Adipocyte (in vitro differentiated cells): ENCODE results near the gene FAM83G.

Source experiments
- DNase-seq: peaks from one replicate; pipeline ENCODE4 v3.0.0-alpha.2; 2015; ENCODE audit warnings: low read depth
- H3K27me3 ChIP-seq: replicated peaks from 2 replicates; pipeline ENCODE4 v1.7.0; 2013; ENCODE audit warnings: mild to moderate bottlenecking, low read length, moderate library complexity; ENCODE audit not compliant: control insufficient read depth, insufficient read depth
- H3K36me3 ChIP-seq: 2 replicates; pipeline ENCODE4 v1.7.0; 2013; ENCODE audit warnings: low read length, mild to moderate bottlenecking, moderate library complexity; ENCODE audit not compliant: control insufficient read depth, insufficient read depth, severe bottlenecking
- H3K4me1 ChIP-seq: 2 replicates; pipeline ENCODE4 v1.7.0; 2013; ENCODE audit warnings: mild to moderate bottlenecking, low read length, moderate library complexity; ENCODE audit not compliant: control insufficient read depth, insufficient read depth
- H3K4me3 ChIP-seq: 2 replicates; pipeline ENCODE4 v1.7.0; 2013; ENCODE audit warnings: mild to moderate bottlenecking, low read length, moderate library complexity
- H3K9ac ChIP-seq: 2 replicates; pipeline ENCODE4 v1.7.0; 2013; ENCODE audit warnings: mild to moderate bottlenecking, low read length, moderate library complexity
- H3K9me3 ChIP-seq: 2 replicates; pipeline ENCODE4 v1.7.0; 2013; ENCODE audit warnings: mild to moderate bottlenecking, low read length, moderate library complexity; ENCODE audit not compliant: control insufficient read depth

The FAM83G gene

DNA sequence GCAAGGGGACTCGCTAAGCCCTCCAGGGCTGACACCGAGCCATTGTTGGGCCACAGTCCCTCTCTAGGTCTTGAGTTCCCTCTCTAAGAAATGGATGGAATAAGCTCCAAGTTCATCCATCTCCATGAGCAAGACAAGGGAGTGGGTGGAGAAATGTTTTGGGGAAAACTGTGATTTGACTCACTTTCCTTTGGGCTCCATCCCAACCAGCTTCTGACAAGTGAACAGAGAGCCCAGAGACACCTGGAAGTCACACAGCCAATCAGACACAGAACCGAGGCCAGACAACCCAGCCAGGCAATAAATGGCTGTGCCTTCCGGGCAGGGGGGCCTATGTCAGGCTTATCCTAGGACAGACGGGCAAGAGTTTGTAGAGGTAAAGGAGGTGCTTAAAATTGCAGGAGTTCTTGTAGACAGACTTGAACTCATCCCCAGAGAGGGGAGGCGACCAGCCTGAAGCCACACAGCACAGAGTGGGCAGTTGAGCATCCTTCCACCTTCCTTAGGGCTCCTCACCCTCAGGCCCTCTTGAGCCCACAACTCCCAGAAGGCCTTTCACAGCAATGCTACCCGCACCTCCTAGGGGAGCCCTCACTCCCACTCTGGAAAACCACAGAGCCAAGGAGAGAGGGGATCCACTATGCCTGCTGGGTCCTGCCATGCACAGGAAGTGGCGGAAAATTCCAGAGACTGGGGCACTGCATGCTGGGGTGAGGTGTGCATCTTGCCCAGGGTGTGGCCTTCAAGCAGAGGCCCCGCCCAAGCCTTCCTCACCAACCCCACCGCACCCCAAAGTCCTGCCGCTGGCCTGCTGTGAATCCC lies 9.5 kb upstream of the FAM83G start:
- Histone ChIP-seq H3K9me3 (no peaks in the 10 kb centered on the region), H3K27me3 (peaks cover 11% of the 10 kb centered on the region), H3K4me3 (no peak overlapping the region), H3K4me1 (no peaks in the 10 kb centered on the region), H3K9ac (no peak overlapping the region), H3K36me3 (no peaks in the 10 kb centered on the region)
- DNase-seq = no peak

DNA sequence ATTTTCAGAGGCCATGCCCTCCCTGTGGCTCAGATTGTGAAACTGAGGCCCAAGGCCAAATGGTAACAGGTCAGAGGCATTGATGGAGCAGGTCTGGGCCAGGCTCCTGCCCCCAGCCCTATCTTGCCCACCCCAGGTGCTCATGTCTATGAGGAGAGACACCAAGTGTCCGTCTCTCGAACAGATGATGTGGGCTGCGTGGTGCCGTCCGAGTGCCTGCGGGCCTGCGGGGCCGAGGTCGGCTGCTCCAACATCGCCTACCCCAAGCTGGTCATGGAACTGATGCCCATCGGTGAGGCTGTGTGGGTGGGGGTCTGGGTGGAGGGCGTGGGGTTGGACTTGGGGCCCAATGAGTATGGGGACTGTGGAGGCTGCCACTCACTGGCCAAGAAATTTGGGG lies 8.7 kb upstream of the FAM83G start:
- DNase-seq = no peak
- Histone ChIP-seq H3K27me3 (peaks cover 6% of the 10 kb centered on the region), H3K9ac (no peak overlapping the region), H3K4me1 (no peaks in the 10 kb centered on the region), H3K4me3 (no peak overlapping the region), H3K36me3 (no peaks in the 10 kb centered on the region), H3K9me3 (no peaks in the 10 kb centered on the region)

DNA sequence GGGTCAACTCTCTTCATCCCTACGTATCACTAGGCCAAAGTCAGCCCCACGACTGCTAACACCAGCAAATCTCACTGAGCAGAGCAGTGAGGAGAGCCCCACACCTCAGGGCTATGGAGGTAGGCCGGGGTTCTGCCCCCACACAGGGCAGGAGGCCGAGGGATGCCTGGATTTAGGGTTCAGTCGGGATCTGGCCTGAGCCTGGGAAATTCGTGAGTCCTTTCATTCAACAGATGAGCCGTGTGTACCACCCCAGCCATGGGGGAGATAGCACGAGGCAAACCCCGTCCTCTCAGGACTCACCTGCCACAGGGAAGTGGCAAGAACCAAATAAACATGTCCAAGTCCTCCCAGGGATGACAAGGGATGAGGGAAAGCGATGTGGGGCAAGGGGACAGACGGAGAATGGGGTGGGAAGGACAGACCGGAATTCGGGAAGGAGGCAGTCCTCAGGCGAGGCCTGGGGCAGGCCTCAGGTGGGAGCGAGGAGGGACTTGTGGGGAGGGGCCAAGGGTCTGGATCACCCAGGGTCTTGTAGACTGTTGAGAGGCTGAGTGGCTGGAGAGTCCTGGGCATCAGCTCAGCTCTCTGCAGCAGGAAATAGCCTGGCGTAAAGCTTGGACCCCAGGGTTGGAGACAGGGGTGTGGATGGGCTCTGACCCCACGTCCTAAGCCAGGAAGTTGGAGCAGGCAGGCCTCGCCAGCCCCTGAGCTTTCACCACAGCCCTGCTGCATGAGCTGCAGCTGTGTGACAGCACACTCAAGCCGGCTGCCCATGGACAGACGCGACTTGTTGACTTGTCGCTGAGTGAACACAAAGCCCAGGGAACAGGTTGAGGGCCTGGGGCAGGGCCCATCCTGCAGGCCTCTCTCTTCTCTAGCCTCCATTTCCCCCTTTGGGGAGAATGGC lies 7.9 kb upstream of the FAM83G start:
- H3K27me3 ChIP-seq = peaks cover 3% of the 10 kb centered on the region
- no peaks in the 10 kb centered on the region for H3K36me3 ChIP-seq
- H3K4me3 ChIP-seq = no peak overlapping the region
- H3K9ac ChIP-seq = no peak overlapping the region
- H3K9me3 ChIP-seq = no peaks in the 10 kb centered on the region
- no peaks in the 10 kb centered on the region for H3K4me1 ChIP-seq
- DNase-seq = no peak

- H3K4me1 ChIP-seq = no peaks in the 10 kb centered on the region
- no peaks in the 10 kb centered on the region for H3K36me3 ChIP-seq
- H3K27me3 ChIP-seq = peaks cover under 1% of the 10 kb centered on the region
- peaks cover 3% of the 10 kb centered on the region for H3K9me3 ChIP-seq
- DNase-seq = no peak
- H3K9ac ChIP-seq = no peak overlapping the region
- H3K4me3 ChIP-seq = no peak overlapping the region
Observed at GRCh38 chr17:19011581-19011980, 7.0 kb upstream of the FAM83G start.

GRCh38 chr17:19010729-19011505 lies 6.4 kb upstream of the FAM83G start:
- Histone ChIP-seq H3K36me3 (no peaks in the 10 kb centered on the region), H3K4me1 (no peaks in the 10 kb centered on the region), H3K4me3 (no peak overlapping the region), H3K9ac (no peak overlapping the region), H3K27me3 (no peaks in the 10 kb centered on the region), H3K9me3 (peaks cover 4% of the 10 kb centered on the region)
- no peak for DNase-seq

DNA sequence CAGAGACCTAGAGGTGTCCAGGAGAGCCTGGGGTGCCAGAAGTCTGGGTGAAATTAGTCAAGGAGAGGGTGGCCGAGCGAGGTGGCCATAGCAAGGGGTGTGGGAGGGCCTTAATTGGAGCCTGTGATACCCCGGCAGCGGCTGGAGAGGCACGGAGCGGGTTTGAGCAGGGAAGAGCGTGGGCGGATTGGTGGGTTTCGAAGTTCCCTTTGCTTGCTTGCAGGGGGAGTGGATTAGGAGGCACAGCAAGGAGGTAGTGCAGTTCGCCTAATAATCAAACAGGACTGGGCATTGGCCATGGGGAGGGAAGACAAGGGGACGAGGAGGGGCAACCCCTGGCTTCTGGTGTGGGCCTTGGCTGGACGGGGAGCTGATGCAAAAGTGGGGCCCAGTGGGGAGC lies 5.4 kb upstream of the FAM83G start:
- no peak for DNase-seq
- Histone ChIP-seq H3K9me3 (peaks cover 4% of the 10 kb centered on the region), H3K4me1 (no peaks in the 10 kb centered on the region), H3K27me3 (no peaks in the 10 kb centered on the region), H3K9ac (no peak overlapping the region), H3K36me3 (no peaks in the 10 kb centered on the region), H3K4me3 (no peak overlapping the region)

GRCh38 chr17:19006698-19007097 lies 2.1 kb upstream of the FAM83G start:
- Histone ChIP-seq H3K9me3 (peaks cover 4% of the 10 kb centered on the region), H3K9ac (no peak overlapping the region), H3K4me1 (peaks cover 8% of the 10 kb centered on the region), H3K27me3 (no peaks in the 10 kb centered on the region), H3K36me3 (no peaks in the 10 kb centered on the region), H3K4me3 (no peak overlapping the region)
- no peak for DNase-seq

DNA sequence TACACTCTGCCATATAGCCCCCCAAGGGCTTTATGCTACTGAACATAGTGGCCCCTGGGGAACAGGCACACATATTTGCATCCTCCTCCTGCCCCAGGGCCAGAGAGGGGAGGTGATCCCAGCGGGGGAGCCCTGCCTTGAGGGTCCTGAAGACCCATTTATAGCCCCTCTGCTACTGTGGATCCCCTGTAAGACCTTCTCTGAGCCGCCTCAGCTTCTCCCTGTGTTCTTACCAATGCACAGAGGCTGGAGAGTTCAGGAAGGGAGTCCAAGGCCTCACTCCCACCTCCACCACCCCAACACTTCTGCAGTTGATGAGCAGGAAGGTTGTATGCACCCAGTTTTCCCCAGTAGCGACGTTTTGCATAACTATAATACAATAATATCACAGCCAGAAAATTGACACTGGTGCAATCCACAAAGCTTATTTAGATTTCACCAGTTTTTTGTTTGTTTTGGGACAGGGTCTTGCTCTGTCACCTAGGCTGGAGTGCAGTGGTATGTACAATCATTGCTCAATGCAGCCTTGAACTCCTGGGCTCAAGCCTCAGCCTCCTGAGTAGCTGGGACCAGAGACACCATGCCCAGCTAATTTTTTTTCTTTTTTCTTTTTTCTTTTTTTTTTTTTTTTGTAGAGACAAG lies 1.3 kb upstream of the FAM83G start:
- no peaks in the 10 kb centered on the region for H3K27me3 ChIP-seq
- no peak for DNase-seq
- H3K9ac ChIP-seq = no peak overlapping the region
- H3K36me3 ChIP-seq = no peaks in the 10 kb centered on the region
- no peak overlapping the region for H3K4me3 ChIP-seq
- peaks cover 4% of the 10 kb centered on the region for H3K9me3 ChIP-seq
- peaks cover 12% of the 10 kb centered on the region for H3K4me1 ChIP-seq

DNA sequence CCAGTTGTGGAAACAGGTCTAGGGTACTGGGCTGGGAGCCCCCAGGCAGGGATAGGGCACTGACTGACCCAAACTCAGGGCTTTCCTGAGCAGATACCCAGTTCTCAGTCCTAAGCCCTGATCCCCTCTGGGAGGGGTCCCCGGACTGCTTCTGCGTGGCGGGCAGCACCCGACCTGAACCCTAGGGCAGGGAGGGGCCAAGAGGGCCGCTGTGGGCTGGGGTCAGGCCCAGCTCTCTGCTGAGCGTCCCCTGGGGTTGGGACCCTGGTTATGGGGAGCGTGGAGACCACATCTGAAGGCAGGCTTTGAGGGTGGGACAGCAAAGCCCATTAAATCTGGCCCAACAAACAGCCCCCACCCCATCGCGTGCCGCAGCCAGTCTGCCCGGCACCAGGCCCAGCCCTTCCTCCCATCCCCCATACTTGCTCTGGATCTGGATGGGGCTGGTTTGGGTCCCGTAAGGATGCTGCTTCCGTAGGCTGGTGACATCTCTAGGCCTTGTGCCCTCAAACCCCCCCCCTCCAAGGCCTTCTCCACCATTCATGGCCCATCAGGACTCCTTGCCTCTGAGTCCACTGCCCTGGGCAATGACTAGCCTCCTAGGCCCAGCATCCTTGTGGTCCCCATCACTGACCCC lies 691 bp upstream of the FAM83G start:
- Histone ChIP-seq H3K4me1 (peaks cover 12% of the 10 kb centered on the region), H3K27me3 (no peaks in the 10 kb centered on the region), H3K36me3 (no peaks in the 10 kb centered on the region), H3K9ac (peak overlapping the region; percentile 80), H3K9me3 (peaks cover 4% of the 10 kb centered on the region), H3K4me3 (peak overlapping the region; percentile 81)
- DNase-seq = no peak

DNA sequence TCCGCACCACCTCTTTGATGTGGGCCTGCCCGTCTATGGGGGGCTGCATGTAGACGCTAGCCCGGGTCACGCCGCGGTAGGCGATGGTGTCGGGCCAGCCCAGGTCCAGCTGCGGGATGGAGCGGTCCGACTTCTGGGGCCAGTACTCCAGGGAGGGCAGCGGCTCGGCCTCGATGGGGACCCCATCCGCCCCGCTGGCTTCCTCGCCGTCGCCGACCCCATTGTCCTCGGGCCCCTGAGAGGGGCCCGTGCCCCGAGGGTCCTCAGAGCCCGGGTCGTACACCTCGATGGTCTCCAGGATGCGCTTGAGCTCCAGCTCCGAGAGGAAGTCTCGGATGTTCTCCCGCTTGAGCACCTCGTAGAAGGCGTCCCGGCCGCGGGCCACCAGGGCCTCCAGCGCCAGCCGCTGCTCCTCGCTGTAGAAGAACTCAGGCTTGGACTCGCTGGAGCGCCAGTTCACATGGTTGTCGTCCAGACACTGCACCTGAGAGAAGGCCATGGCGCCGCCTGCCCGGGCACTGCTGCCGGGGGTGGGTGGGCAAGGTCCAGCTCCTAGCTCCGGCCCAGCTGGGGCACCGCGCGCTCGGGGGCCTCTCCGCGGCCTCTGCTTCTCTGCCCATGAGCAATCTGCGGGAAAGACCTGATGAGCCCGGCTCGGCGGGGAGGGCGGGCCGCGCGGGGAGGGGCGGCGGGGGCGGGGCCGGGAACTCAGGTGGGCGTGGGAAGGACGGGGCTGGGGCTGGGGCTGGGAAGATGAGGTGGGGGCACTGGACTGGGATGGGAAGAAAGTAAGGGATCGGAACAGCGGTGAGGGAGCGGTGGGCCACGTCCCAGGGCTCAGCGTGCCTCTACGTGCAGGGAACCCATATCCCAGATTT lies 782 bp downstream of the FAM83G start:
- no peaks in the 10 kb centered on the region for H3K36me3 ChIP-seq
- H3K9ac ChIP-seq = peak overlapping the region; percentile 80
- H3K4me1 ChIP-seq = peaks cover 12% of the 10 kb centered on the region
- H3K9me3 ChIP-seq = peaks cover 4% of the 10 kb centered on the region
- H3K4me3 ChIP-seq = peak overlapping the region; percentile 81
- no peaks in the 10 kb centered on the region for H3K27me3 ChIP-seq
- DNase-seq = peak; percentile 64
